PC-3 (cell line): ENCODE data around the gene IQCE. TPM values are rescaled to one million over a fixed set of nuclear protein-coding genes. Genes with fewer than 3 reads are reported as not detected.

Experiments used
- ATAC-seq: fragments of 200-7000 bp; cut with Tn5 transposase; 2 replicates; pipeline ENCODE4 v1.9.1; 2020; ENCODE audit warnings: mild to moderate bottlenecking, moderate library complexity
- BruUV-seq: library from RNA; stranded (reverse); fragments of 400-500 nt; replicated peaks from 2 replicates; lab custom pipeline; 2021; lab: Mats Ljungman, UMichigan
- CTCF ChIA-PET: fragments of 300-600 bp; sonication (Branson Sonifier 250); formaldehyde crosslinking; loops from one replicate; lab custom pipeline; 2022; ENCODE audit warnings: antibody characterized with exemption; lab: Charles Lee
- POLR2A ChIA-PET: fragments of 300-600 bp; sonication (Branson Sonifier 250); formaldehyde crosslinking; loops from one replicate; lab custom pipeline; 2022; ENCODE audit warnings: antibody characterized with exemption; ENCODE audit not compliant: unreplicated experiment; lab: Charles Lee
- DNase-seq: peaks from one replicate; pipeline ENCODE4 v3.0.0-alpha.2; 2015
- H2AFZ ChIP-seq: fragments of 300-600 bp; sonication (generic); 2 replicates; pipeline ENCODE4 v1.6.0; 2016; ENCODE audit warnings: antibody characterized with exemption, low read length
- H3F3A ChIP-seq: fragments of 300-600 bp; sonication (generic); one replicate; pipeline ENCODE4 v1.6.0; 2017; ENCODE audit warnings: antibody characterized with exemption, low read length, control low read depth, mild to moderate bottlenecking; ENCODE audit not compliant: unreplicated experiment
- H3K27ac ChIP-seq: fragments of 300-600 bp; sonication (generic); 2 replicates; pipeline ENCODE4 v1.5.1; 2016; ENCODE audit warnings: mild to moderate bottlenecking, low read length
- H3K27me3 ChIP-seq: fragments of 300-600 bp; sonication (generic); 2 replicates; pipeline ENCODE4 v1.6.1; 2016; ENCODE audit warnings: low read length, mixed read lengths
- H3K36me3 ChIP-seq: fragments of 300-600 bp; sonication (generic); 2 replicates; pipeline ENCODE4 v1.6.1; 2016; ENCODE audit warnings: low read depth, mixed run types, low read length, mixed read lengths
- H3K4me1 ChIP-seq: fragments of 300-600 bp; sonication (generic); 2 replicates; pipeline ENCODE4 v1.5.1; 2016; ENCODE audit warnings: low read length; ENCODE audit not compliant: insufficient read depth
- H3K4me2 ChIP-seq: fragments of 300-600 bp; sonication (generic); 2 replicates; pipeline ENCODE4 v1.6.0; 2016; ENCODE audit warnings: low read length
- H3K4me3 ChIP-seq: fragments of 300-600 bp; sonication (generic); 2 replicates; pipeline ENCODE4 v1.5.1; 2016; ENCODE audit warnings: mild to moderate bottlenecking, low read length, mixed read lengths
- H3K79me2 ChIP-seq: fragments of 300-600 bp; sonication (generic); 2 replicates; pipeline ENCODE4 v1.6.1; 2017; ENCODE audit warnings: low read length, mixed read lengths
- H3K9ac ChIP-seq: fragments of 300-600 bp; sonication (generic); 2 replicates; pipeline ENCODE4 v1.6.0; 2016; ENCODE audit warnings: mild to moderate bottlenecking, low read length
- H3K9me2 ChIP-seq: fragments of 300-600 bp; sonication (generic); replicated peaks from 2 replicates; pipeline ENCODE4 v1.6.1; 2016; ENCODE audit warnings: mixed run types, low read length, mixed read lengths
- H3K9me3 ChIP-seq: fragments of 300-600 bp; sonication (generic); 2 replicates; pipeline ENCODE4 v1.6.1; 2016; ENCODE audit warnings: low read length, mixed read lengths
- H4K20me1 ChIP-seq: fragments of 300-600 bp; sonication (generic); 2 replicates; pipeline ENCODE4 v1.6.1; 2016; ENCODE audit warnings: low read length, mixed read lengths
- CTCF ChIP-seq: fragments of 300-600 bp; sonication (generic); conservative IDR thresholded peaks from 2 replicates; pipeline ENCODE4 v1.5.1; 2017; ENCODE audit warnings: antibody characterized with exemption, low read depth, mild to moderate bottlenecking, low read length
- EZH2 ChIP-seq: fragments of 300-600 bp; sonication (generic); IDR thresholded peaks from one replicate; pipeline ENCODE4 v1.6.1; 2017; ENCODE audit warnings: antibody characterized with exemption, mild to moderate bottlenecking, low read length; ENCODE audit not compliant: unreplicated experiment
- EZH2phosphoT487 ChIP-seq: fragments of 300-600 bp; sonication (generic); IDR thresholded peaks from 2 replicates; pipeline ENCODE4 v1.6.1; 2018; ENCODE audit warnings: mild to moderate bottlenecking, antibody characterized with exemption, low read length, borderline replicate concordance
- intact Hi-C: fragments of 100-400 bp; cut with micrococcal nuclease; formaldehyde crosslinking; loops from 2 replicates; pipeline ENCODE4 v1.9.0; 2023
- total RNA-seq: library from RNA; depleted of rRNA; stranded (reverse); fragments of >200 nt; gene quantifications from 2 replicates; pipeline ENCODE4 v1.2.3, GENCODE V29; 2014

Gene IQCE
- total RNA-seq, 1 experiment from 2014 or later, result 9.7 TPM

DNA sequence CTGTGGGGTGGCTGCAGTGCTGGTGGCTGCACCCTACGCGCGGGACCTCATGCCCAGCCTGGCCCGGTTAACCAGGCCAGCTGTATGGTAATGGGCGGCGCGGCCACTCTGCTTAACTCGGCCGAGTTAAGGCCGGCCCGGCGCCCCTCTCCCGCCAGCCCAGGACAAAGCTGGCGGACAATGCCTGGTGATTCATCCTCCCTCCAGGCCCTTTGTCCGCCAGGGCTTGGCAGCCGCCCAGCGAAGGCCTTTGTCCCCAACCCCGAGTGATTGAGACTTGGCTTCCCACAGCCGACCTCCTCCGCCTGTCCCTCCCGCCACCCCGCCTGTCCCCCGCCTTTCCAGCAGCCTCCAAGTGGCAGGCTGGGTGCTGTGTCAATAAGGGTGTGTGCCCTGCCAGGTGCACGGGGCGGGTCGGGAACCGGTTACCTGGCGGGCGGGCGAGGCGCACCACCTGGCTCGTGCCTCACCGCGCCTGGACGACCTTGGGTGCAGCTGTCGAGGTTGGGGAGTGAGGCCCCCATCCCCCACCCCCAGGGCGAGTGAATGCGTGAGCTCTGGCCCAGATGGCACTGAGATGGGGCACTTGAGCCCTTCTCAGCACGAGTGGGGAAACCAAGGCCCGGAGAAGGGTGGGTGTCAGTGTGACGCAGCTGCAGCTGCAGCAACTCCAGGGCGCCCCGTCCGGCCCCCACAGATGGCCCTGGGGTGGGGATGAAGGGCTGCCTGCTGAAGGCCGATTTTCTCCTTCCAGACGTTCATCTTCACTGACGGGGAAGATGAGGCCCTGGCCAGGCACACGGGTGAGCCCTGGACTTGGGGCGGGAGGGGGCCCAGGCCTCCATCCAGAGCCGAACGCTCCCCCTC lies 34.6 kb upstream of the IQCE start:
- Histone ChIP-seq H3K9me2 (no peaks in the 10 kb centered on the region), H2AFZ (peak overlapping the region; percentile 19; the same call in 1 of the 2 replicates), H3K9me3 (no peaks in the 10 kb centered on the region), H3F3A (peaks cover 8% of the 10 kb centered on the region), H3K9ac (no peak overlapping the region; the same call in 1 of the 2 replicates), H4K20me1 (no peaks in the 10 kb centered on the region), H3K36me3 (no peaks in the 10 kb centered on the region), H3K4me2 (peak overlapping the region; percentile 97), H3K27ac (peak overlapping the region; percentile 23), H3K4me1 (peaks cover 67% of the 10 kb centered on the region), H3K79me2 (peaks cover 8% of the 10 kb centered on the region; the same call in 1 of the 2 replicates), H3K27me3 (no peaks in the 10 kb centered on the region), H3K4me3 (peak overlapping the region; percentile 42; the same call in 1 of the 2 replicates)
- TF ChIP-seq EZH2 (no peak), EZH2phosphoT487 (peak; percentile 99)
- DNase-seq (peak; percentile 86), ATAC-seq (peak; percentile 25)
- intact Hi-C loops, result loop anchor here (2.0 kb wide), 1 partner anchor 31 kb away; the partner anchor contains the start of gene BRAT1
- ChIA-PET CTCF (interaction anchor here (0.6 to 1.2 kb wide), 2 partner anchors 12 to 29 kb away, joined by 3 read pairs; no protein-coding TSS in a partner anchor), POLR2A (interaction anchor here (0.6 kb wide), 1 partner anchor 720 kb away, joined by 3 read pairs; no protein-coding TSS in a partner anchor)
- no TSS peak for BruUV-seq

- BruUV-seq, result no TSS peak
- Histone ChIP-seq H3K27ac (no peak overlapping the region), H3K4me3 (no peak overlapping the region), H3K27me3 (no peaks in the 10 kb centered on the region), H3K9me3 (no peaks in the 10 kb centered on the region), H3K9me2 (no peaks in the 10 kb centered on the region), H3K79me2 (peaks cover 8% of the 10 kb centered on the region; the same call in 1 of the 2 replicates), H3K9ac (no peak overlapping the region), H3K36me3 (no peaks in the 10 kb centered on the region), H3K4me1 (peaks cover 74% of the 10 kb centered on the region), H3K4me2 (peak overlapping the region; percentile 97; the same call in 1 of the 2 replicates), H4K20me1 (no peaks in the 10 kb centered on the region), H3F3A (peaks cover 8% of the 10 kb centered on the region), H2AFZ (no peak overlapping the region)
- ATAC-seq (no peak), DNase-seq (no peak)
- ChIA-PET POLR2A (interaction anchor here (0.6 kb wide), 1 partner anchor 719 kb away, joined by 3 read pairs; no protein-coding TSS in a partner anchor), CTCF (no interaction called here)
- no peak for TF ChIP-seq EZH2phosphoT487
- TF ChIP-seq EZH2, result no peak
- no peak for TF ChIP-seq CTCF
- intact Hi-C loops, result loop anchor here (2.0 kb wide), 1 partner anchor 30 kb away; the partner anchor contains the start of gene BRAT1
Observed at GRCh38 chr7:2524808-2525657, 33.7 kb upstream of the IQCE start.
